Smooth muscle cell (in vitro differentiated cells): ENCODE data around the gene ALDH3B1. TPM values are rescaled to one million over a fixed set of nuclear protein-coding genes. Genes with fewer than 3 reads are reported as not detected.
A peak's percentile ranks its signal among the peaks of the same experiment; 100 is the strongest.

Source experiments
- DNase-seq: peaks from one replicate; lab custom pipeline; 2025; ENCODE audit not compliant: unreplicated experiment; lab: John Stamatoyannopoulos, UW
- H2AFZ ChIP-seq: fragments of 200-600 bp; sonication (generic); 2 replicates; pipeline ENCODE4 v1.6.0; 2016; ENCODE audit warnings: antibody characterized with exemption, low read depth, mild to moderate bottlenecking
- H3F3A ChIP-seq: fragments of 200-600 bp; sonication (generic); 2 replicates; pipeline ENCODE4 v1.6.0; 2017; ENCODE audit warnings: antibody characterized with exemption, low read depth
- H3K27ac ChIP-seq: fragments of 200-600 bp; sonication (generic); 2 replicates; pipeline ENCODE4 v1.5.1; 2016; ENCODE audit warnings: low read depth, mild to moderate bottlenecking
- H3K27me3 ChIP-seq: fragments of 200-600 bp; sonication (generic); 2 replicates; pipeline ENCODE4 v1.6.1; 2016; ENCODE audit warnings: low read depth, mild to moderate bottlenecking
- H3K36me3 ChIP-seq: fragments of 200-600 bp; sonication (generic); 2 replicates; pipeline ENCODE4 v1.5.1; 2016; ENCODE audit warnings: low read depth
- H3K4me1 ChIP-seq: fragments of 200-600 bp; sonication (generic); 2 replicates; pipeline ENCODE4 v1.5.1; 2016; ENCODE audit warnings: low read depth
- H3K4me2 ChIP-seq: fragments of 200-600 bp; sonication (generic); 2 replicates; pipeline ENCODE4 v1.6.0; 2016; ENCODE audit warnings: mild to moderate bottlenecking
- H3K4me3 ChIP-seq: fragments of 200-600 bp; sonication (generic); 2 replicates; pipeline ENCODE4 v1.5.1; 2016; ENCODE audit warnings: mild to moderate bottlenecking
- H3K79me2 ChIP-seq: fragments of 200-600 bp; sonication (generic); 2 replicates; pipeline ENCODE4 v1.6.0; 2016; ENCODE audit warnings: low read depth, mild to moderate bottlenecking
- H3K9ac ChIP-seq: fragments of 200-600 bp; sonication (generic); 2 replicates; pipeline ENCODE4 v1.6.0; 2016; ENCODE audit warnings: low read depth
- H3K9me3 ChIP-seq: fragments of 200-600 bp; sonication (generic); replicated peaks from 2 replicates; pipeline ENCODE4 v1.5.1; 2016; ENCODE audit warnings: low read depth
- H4K20me1 ChIP-seq: fragments of 200-600 bp; sonication (generic); 2 replicates; pipeline ENCODE4 v1.6.0; 2016; ENCODE audit warnings: low read depth
- CTCF ChIP-seq: fragments of 200-600 bp; sonication (generic); IDR thresholded peaks from 2 replicates; pipeline ENCODE4 v1.5.1; 2017; ENCODE audit warnings: borderline replicate concordance, mild to moderate bottlenecking, antibody characterized with exemption; ENCODE audit not compliant: insufficient read depth, poor library complexity, severe bottlenecking
- WGBS: methylation state at CpG from one replicate; pipeline ENCODE4 v1.1.7; 2016; ENCODE audit warnings: low lambda C conversion rate; 5-methylcytosine and 5-hydroxymethylcytosine counted together
- polyA plus RNA-seq: library from polyadenylated mRNA; unstranded; fragments of >200 nt; fragmentation: Nextera tagmentation; extraction: Ambion mirVana; gene quantifications from 2 replicates; pipeline ENCODE4 v1.2.1, GENCODE V29; 2016
- total RNA-seq: library from RNA; depleted of rRNA; stranded (reverse); fragments of >200 nt; gene quantifications from 2 replicates; pipeline ENCODE4 v1.2.3, GENCODE V29; 2014

The ALDH3B1 gene
- total and polyA plus RNA-seq, 2 experiments from 2014 or later, result 8.8 to 9.9 TPM

- Histone ChIP-seq H4K20me1 (no peaks in the 10 kb centered on the region), H3F3A (no peaks in the 10 kb centered on the region), H3K9ac (peak overlapping the region; percentile 64), H3K27ac (peak overlapping the region; percentile 87), H3K4me2 (peak overlapping the region; percentile 70), H2AFZ (no peak overlapping the region), H3K36me3 (no peaks in the 10 kb centered on the region), H3K4me1 (peaks cover 19% of the 10 kb centered on the region), H3K4me3 (no peak overlapping the region), H3K27me3 (no peaks in the 10 kb centered on the region), H3K9me3 (no peaks in the 10 kb centered on the region), H3K79me2 (no peaks in the 10 kb centered on the region)
- TF ChIP-seq CTCF, result no peak
- 56% methylated on average over 16 of the region's 16 CpGs for WGBS
- no peak for DNase-seq
Measured at GRCh38 chr11:68012843-68013610, 2.9 kb downstream of the ALDH3B1 start.

- H2AFZ ChIP-seq, result no peak overlapping the region
- 92% methylated on average over 14 of the region's 14 CpGs for WGBS
- H4K20me1 ChIP-seq, result no peaks in the 10 kb centered on the region
- H3K4me3 ChIP-seq, result no peak overlapping the region
- H3K4me1 ChIP-seq, result peaks cover 19% of the 10 kb centered on the region
- H3K36me3 ChIP-seq, result no peaks in the 10 kb centered on the region
- TF ChIP-seq CTCF, result no peak
- no peaks in the 10 kb centered on the region for H3K27me3 ChIP-seq
- H3F3A ChIP-seq, result no peaks in the 10 kb centered on the region
- no peak overlapping the region for H3K9ac ChIP-seq
- H3K27ac ChIP-seq, result peak overlapping the region; percentile 87
- H3K4me2 ChIP-seq, result peak overlapping the region; percentile 50
- no peaks in the 10 kb centered on the region for H3K79me2 ChIP-seq
- no peaks in the 10 kb centered on the region for H3K9me3 ChIP-seq
- no peak for DNase-seq
Measured at GRCh38 chr11:68013611-68014156, 3.6 kb downstream of the ALDH3B1 start.

GRCh38 chr11:68014157-68014946 lies 4.2 kb downstream of the ALDH3B1 start:
- Histone ChIP-seq H3K4me2 (peak overlapping the region; percentile 61), H3K4me3 (no peak overlapping the region), H3K9me3 (no peaks in the 10 kb centered on the region), H3F3A (no peaks in the 10 kb centered on the region), H3K27ac (peak overlapping the region; percentile 46), H4K20me1 (no peaks in the 10 kb centered on the region), H3K9ac (peak overlapping the region; percentile 50), H3K4me1 (peaks cover 19% of the 10 kb centered on the region), H3K79me2 (no peaks in the 10 kb centered on the region), H2AFZ (no peak overlapping the region), H3K27me3 (no peaks in the 10 kb centered on the region), H3K36me3 (no peaks in the 10 kb centered on the region)
- no peak for TF ChIP-seq CTCF
- no peak for DNase-seq
- 67% methylated on average over 13 of the region's 16 CpGs for WGBS
